Measurements from ENCODE around the gene RIPPLY3.

The RIPPLY3 gene

GRCh38 chr21:37064841-37065240 lies 58.3 kb downstream of the RIPPLY3 start:
- no peak for DNase-seq

GRCh38 chr21:37065561-37066177 lies 59.2 kb downstream of the RIPPLY3 start:
- DNase-seq, result no peak

All from NCI-H2029 (cell line).